ENCODE measurements around the gene FOXI1.

DNA sequence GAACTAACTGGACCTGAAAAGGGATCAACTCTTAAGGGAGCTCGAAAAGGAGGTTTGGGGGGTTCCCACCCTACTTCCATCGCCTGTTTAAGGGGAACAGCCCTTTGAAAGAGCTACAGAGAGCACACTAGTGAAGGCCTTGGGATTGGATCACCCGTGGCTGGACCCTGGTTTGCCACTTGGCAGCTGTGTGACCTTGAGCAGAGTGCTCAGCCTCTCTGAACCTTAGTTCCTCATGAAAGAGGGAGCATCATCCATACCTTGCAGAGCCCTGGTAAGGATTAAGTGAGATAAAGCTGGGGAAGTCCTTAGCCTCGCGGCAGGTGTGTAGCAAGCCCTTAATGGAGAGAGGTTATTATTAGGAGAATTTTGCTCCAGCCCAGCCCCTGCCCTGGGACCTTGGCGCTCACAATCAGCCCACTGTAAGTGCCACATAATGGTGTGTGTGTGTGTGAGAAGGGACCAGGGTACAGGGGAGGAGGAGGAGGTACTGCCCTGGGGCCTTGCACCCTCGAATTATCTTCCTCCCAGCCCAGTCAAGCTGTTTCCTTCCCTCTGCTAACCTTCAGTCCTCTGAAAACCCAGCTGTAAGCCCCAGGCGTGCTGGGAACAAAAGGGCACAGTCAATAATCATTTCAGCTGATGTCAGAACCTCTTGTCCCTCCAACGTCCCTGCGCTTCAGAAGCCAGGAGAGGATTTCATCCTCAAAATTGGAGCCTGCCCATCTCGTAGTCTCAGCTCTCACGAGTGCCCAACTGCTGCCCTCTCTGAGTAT lies 42.9 kb downstream of the FOXI1 start:
- no peak for TF ChIP-seq EZH2 (IDR thresholded peaks at IDR 0.05; ENCODE audit: low read depth)
- TF ChIP-seq, protein P1, sequence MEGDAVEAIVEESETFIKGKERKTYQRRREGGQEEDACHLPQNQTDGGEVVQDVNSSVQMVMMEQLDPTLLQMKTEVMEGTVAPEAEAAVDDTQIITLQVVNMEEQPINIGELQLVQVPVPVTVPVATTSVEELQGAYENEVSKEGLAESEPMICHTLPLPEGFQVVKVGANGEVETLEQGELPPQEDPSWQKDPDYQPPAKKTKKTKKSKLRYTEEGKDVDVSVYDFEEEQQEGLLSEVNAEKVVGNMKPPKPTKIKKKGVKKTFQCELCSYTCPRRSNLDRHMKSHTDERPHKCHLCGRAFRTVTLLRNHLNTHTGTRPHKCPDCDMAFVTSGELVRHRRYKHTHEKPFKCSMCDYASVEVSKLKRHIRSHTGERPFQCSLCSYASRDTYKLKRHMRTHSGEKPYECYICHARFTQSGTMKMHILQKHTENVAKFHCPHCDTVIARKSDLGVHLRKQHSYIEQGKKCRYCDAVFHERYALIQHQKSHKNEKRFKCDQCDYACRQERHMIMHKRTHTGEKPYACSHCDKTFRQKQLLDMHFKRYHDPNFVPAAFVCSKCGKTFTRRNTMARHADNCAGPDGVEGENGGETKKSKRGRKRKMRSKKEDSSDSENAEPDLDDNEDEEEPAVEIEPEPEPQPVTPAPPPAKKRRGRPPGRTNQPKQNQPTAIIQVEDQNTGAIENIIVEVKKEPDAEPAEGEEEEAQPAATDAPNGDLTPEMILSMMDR (conservative IDR thresholded peaks at IDR 0.05): no peak
